Kidney glomerular epithelial cell (primary cell): ENCODE results near the gene PPARG.
A peak's percentile ranks its signal among the peaks of the same experiment; 100 is the strongest.

Experiments
- DNase-seq: peaks from one replicate; lab custom pipeline; 2025; lab: John Stamatoyannopoulos, UW

PPARG gene

GRCh38 chr3:12415014-12415680, 126.3 kb downstream of the PPARG start:
- DNase-seq, result no peak

GRCh38 chr3:12416731-12417130, 127.9 kb downstream of the PPARG start:
- DNase-seq, result no peak

GRCh38 chr3:12420393-12420792, 131.5 kb downstream of the PPARG start:
- no peak for DNase-seq

DNA sequence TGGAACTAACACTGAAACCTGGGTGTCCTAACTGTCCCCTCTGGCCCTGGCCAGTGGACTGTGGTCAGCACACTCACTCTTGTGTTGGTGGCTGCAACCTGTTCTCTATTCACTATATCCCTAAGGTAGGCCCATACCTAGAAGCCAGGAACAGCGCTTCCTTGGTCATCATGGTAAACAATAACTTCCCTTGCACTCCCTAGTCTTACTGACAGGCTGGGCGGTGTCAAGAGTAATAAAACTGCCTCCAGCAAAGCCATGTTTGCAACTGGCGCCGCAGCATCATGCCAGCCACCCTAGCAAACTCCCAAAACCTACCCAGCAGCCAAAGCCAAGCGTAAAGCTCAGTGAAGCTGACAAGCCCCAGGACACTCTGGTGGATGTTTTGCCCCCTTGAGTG, 132.3 kb downstream of the PPARG start:
- DNase-seq, result no peak

DNA sequence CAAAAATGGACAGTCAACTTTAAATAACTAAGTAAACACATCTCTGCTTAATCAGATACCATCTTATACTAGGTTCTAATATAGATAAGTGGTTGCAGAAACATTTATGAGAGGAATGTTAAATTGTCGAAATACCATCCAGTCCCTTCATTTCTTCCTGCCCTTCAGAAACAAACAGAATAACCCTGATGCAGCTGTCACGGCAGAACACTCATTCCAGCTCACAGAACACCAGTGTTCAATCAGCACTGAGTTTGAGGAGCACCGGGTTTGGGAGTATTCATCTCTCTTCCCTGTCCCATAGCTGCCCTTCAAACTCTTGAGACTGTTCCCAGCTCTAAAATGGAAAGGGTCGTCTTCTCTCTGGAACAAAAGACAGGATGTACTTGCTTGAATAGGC, 134.3 kb downstream of the PPARG start:
- no peak for DNase-seq

- peak; percentile 53 for DNase-seq
Observed at GRCh38 chr3:12423918-12424630, 135.2 kb downstream of the PPARG start.

- no peak for DNase-seq
Observed at GRCh38 chr3:12424635-12425319, 135.9 kb downstream of the PPARG start.

DNA sequence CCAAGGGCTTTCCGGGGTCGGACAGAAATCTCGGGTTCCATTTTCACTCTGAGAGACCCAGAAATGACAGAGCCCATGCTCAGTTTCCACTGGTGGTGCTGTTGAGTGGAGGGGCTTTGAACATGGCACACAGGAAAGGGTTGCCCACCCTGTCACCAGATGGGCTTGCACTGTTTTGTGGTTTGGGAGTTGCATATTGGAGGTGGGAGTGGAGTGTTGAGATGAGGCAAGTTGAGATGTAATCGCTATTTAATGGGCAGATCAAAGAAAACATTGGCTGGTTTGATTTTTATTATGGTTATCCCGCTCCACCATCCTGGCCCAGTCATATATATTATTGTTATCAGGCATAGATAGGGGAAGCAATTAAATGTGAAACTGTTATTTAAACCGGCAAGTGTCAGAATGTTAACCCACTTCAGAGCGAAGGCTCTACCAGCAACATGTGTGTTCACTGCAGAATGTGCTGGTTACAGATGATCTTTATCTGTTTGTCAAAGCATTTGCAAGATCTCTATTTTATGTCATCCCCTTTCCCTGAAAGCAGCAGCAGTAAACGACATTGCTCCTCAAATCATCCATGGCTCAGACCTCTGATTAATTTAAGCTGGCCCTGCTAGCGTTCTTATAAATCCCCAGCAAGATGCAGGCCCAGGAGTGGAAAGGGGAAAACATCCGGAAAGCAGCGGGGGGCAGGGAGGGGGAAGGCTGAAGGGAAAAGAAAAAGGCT, 137.1 kb downstream of the PPARG start:
- no peak for DNase-seq

- no peak for DNase-seq
Observed at GRCh38 chr3:12427551-12427950, 138.7 kb downstream of the PPARG start.

DNA sequence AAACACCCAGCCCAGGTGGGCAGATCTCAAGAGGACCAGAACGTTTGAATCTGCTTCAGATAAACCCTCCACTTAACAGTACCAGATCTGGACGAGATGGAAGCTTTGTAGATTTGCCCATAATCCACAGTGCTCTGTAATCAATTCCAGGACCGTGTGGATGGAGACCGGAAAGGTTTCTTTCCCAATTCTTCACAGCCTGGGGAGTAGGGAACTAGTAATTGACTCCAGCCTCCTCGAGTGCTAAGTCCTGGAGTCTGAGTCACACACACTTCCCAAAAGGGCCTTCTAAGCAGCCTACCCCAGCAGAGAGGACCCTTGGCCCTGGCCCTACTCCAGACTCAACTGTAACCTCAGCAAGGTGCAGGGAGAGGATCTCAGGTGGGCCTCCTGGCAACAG, 139.3 kb downstream of the PPARG start:
- DNase-seq, result no peak

- DNase-seq, result no peak
Observed at GRCh38 chr3:12430086-12430485, 141.2 kb downstream of the PPARG start.

DNA sequence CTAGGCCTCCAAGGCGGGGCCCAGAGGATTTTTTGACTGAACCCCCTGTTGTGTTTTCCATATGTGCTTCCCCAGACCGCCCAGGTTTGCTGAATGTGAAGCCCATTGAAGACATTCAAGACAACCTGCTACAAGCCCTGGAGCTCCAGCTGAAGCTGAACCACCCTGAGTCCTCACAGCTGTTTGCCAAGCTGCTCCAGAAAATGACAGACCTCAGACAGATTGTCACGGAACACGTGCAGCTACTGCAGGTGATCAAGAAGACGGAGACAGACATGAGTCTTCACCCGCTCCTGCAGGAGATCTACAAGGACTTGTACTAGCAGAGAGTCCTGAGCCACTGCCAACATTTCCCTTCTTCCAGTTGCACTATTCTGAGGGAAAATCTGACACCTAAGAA, 145.0 kb downstream of the PPARG start:
- DNase-seq, result no peak

DNA sequence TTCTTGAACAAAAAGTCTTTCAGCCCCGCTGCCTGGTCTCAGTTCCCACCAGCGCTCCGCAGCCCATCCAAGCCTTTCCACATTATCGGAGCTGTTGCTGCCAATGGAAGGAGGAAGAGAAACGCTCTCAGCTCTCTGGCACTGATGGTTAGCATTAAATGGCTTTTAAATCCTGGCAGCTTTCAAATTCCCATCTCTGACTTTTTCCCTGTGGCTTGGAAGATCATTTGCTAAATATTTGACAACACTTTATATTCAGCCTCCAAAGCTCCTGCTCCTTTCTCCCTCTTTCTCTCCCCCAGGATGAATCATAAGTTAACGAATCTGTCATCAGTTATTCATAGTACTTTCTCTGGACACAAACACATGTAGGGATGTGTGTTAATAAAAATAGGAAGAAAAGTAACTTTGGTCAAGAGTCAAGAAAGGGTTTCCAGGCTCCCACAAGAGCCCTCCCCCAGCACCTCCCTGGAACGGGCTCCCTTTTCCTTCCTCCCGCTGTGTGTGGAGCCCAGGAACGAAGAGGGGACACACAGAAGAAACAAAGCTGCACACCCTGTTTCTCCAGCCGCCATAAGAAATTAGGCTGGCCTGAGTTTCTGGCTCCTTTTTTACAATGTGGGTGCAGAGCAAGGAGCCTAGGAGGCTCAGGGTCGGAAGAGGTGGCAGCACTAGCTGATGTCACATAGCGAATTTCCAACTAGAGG, 147.8 kb downstream of the PPARG start:
- DNase-seq, result peak; percentile 11

GRCh38 chr3:12437221-12437605, 148.3 kb downstream of the PPARG start:
- DNase-seq, result no peak

DNA sequence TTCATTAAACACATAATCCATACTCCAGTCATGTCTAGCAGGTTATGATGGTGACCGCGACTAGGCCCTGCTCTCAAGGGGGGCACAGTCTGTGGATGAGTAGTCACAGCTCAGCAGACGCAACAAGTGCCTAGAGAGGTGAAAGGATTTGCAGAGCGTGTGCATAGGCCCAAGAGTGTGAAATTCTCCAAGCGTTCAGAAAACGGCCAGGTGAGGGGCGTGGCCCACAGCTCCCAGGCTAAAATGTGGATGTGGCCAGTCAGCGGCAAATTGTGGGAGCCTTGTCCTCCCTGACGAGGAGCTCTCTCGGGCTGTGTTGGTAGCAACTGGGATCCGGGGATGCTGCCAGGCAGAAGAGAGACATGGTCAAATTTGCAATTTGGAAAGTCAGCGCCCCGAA, 149.0 kb downstream of the PPARG start:
- DNase-seq, result no peak

DNA sequence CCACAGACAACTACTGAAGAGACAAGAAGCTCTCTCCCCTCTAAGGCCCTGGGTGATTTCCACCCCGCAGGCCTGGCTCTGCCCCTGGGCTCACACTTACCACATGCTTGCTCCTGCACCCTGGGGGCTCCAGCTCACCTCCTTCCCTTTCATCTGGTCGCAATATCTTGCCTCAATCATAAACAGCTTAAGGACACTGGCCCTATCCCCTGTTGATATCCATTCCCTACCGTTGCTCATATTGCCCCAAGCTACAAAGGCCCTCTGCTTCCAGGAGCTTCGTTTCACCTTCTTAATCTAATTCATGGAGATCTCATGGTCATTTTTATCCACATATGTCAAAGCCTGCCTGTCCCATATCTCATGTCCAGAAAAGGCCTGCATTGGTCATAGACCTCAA, 149.4 kb downstream of the PPARG start:
- no peak for DNase-seq

DNA sequence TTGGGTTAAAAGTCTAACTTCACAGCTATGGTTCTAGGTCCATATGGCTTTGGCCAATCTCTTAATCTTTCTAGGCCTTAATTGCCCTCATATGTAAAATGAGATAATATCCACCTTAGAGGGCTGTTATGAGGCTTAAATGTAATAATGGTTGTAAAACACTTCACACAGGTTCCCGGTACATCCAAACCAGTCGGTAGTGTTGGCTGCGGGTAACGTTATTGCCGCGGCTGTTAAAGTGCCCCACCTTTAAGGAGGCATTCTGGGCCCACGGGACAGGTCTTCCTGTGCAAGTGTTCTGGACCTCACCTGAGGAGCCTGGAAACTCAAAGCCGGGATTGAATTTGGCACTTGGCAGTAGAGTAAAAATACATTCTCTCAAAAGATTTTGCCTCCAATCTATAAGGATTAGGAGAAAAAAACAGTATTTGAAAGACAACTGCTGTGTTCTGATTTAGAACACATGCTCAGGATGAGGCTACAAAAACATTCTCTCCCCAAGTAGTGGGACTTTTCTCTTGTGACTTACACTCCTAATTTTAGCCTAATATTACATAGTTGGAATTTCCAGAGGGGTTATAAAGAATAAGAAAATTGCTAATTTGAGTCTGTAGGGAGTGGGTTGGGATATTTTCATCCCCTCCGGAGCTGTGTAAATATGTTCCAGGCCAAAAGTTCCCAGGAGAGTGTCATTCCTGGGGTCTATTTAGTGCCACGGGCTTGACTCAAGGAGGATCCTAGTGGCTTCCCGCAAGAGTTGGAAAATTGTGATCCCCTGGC, 150.5 kb downstream of the PPARG start:
- DNase-seq, result no peak

DNA sequence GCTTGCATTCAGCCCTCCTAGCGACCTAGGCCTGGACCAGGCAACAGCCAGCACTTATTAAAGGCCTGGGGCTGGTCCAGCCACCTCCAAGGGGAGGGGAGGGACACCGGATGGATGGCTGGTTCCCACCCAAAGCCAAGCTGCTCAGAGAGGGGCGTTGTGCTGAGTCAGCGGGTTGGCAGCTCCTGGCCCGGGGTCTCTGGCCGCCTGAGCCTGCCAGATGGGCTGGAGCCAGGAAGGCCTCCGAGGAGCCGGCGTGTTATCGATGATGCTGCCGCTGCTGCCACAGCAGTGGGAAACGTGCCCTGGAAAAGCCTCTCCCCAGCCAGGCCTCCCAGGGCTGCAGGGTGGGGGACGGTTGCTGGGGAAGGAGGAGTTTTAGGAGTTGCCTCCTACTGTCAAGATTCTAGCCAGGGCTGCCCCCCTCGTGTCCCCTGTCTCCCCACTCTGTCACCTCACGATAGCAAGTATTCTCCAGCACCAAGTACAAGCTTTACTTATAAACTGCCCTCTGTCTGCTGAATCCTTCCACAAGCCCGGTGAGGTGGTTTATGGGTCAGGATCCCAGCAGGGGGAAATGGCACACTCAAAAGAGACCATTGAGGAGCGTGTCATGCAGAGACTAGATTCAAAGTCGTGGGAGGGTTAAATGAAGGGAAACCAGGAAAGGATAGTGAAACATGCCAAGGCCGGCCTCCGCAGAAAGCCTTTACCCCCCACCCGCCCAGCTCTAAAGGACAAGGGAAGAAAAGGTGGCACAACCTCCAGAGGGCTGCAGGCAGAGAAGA, 152.3 kb downstream of the PPARG start:
- no peak for DNase-seq

DNA sequence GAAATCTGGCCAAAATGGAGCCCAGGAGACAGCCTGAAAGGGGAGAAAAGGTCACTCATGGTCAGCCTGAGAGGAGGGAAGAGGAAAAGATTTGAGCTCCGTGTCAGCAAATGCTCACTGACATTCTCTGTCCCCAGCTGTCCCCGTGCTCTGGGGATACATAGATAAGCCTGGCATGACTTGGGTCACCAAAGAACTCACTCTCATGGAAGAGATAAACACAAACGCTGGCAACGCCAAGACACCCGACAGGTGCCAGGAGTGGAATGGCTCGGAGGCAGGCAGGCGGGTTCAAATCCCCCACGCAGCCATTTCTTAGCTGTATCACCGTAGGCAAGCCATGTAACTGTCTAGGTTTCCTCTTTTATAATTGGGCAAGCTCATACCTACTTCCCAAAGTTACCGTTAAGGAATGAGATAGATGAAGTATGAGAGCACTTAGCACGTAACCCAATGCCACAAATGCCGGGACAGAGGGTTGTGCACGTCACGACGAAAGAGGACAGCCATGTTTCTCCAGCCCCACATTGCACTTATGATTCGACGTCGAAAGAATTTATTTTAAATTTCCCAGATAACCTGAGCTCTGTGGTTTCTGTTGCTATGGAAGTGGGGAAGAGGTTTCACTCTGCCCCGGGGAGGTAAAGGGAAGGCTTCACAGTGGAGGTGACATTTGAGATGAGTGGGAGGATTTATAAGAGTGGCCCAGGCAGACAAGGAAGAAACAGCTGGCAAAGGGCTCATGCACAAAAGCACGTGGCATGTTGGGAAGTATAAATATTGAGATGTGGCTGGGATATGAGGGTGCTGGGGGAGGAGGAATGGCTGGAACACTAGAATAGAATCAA, 154.0 kb downstream of the PPARG start:
- no peak for DNase-seq
